Neural progenitor cell (in vitro differentiated cells): ENCODE results near the gene SLC47A2. TPM values are rescaled to one million over a fixed set of nuclear protein-coding genes. Genes with fewer than 3 reads are reported as not detected.

Experiments used
- DNase-seq: peaks from one replicate; pipeline ENCODE4 v3.0.0-alpha.2; 2016; ENCODE audit warnings: low spot score
- H2AFZ ChIP-seq: fragments of 200-600 bp; sonication (generic); replicated peaks from 2 replicates; pipeline ENCODE4 v1.6.1; 2016; ENCODE audit warnings: antibody characterized with exemption
- H3F3A ChIP-seq: fragments of 200-600 bp; sonication (generic); 2 replicates; pipeline ENCODE4 v1.6.1; 2016; ENCODE audit warnings: antibody characterized with exemption, low read depth
- H3K27ac ChIP-seq: fragments of 200-600 bp; sonication (generic); 2 replicates; pipeline ENCODE4 v1.5.1; 2016; ENCODE audit warnings: mild to moderate bottlenecking
- H3K27me3 ChIP-seq: fragments of 200-600 bp; sonication (generic); 2 replicates; pipeline ENCODE4 v1.6.1; 2016; ENCODE audit warnings: mild to moderate bottlenecking, moderate library complexity
- H3K36me3 ChIP-seq: fragments of 200-600 bp; sonication (generic); 2 replicates; pipeline ENCODE4 v1.5.1; 2016
- H3K4me1 ChIP-seq: fragments of 200-600 bp; sonication (generic); 2 replicates; pipeline ENCODE4 v1.6.1; 2016; ENCODE audit warnings: mixed run types
- H3K4me2 ChIP-seq: fragments of 200-600 bp; sonication (generic); 2 replicates; pipeline ENCODE4 v1.6.1; 2016
- H3K4me3 ChIP-seq: fragments of 200-600 bp; sonication (generic); 2 replicates; pipeline ENCODE4 v1.5.1; 2016
- H3K79me2 ChIP-seq: fragments of 200-600 bp; sonication (generic); 2 replicates; pipeline ENCODE4 v1.6.1; 2016; ENCODE audit warnings: low read depth
- H3K9ac ChIP-seq: fragments of 200-600 bp; sonication (generic); 2 replicates; pipeline ENCODE4 v1.6.1; 2016
- H3K9me3 ChIP-seq: fragments of 200-600 bp; sonication (generic); 2 replicates; pipeline ENCODE4 v1.5.1; 2016; ENCODE audit warnings: low read depth
- H4K20me1 ChIP-seq: fragments of 200-600 bp; sonication (generic); 2 replicates; pipeline ENCODE4 v1.6.1; 2016; ENCODE audit warnings: low read depth
- H3K27ac Mint-ChIP-seq: 3 replicates; pipeline ENCODE4 v1.8.0; 2021; ENCODE audit warnings: mixed read lengths
- H3K27me3 Mint-ChIP-seq: 2 replicates; pipeline ENCODE4 v1.8.0; 2022; ENCODE audit warnings: low read depth, mild to moderate bottlenecking, inconsistent platforms, moderate library complexity, mixed read lengths; ENCODE audit not compliant: insufficient read depth
- H3K36me3 Mint-ChIP-seq: 3 replicates; pipeline ENCODE4 v1.8.0; 2021; ENCODE audit warnings: mixed read lengths
- H3K4me1 Mint-ChIP-seq: 3 replicates; pipeline ENCODE4 v1.8.0; 2021; ENCODE audit warnings: mixed read lengths
- H3K4me3 Mint-ChIP-seq: 3 replicates; pipeline ENCODE4 v1.8.0; 2021; ENCODE audit warnings: mild to moderate bottlenecking, moderate library complexity, mixed read lengths
- H3K9me3 Mint-ChIP-seq: 3 replicates; pipeline ENCODE4 v1.8.0; 2020; ENCODE audit warnings: mixed read lengths
- CTCF ChIP-seq: fragments of 200-600 bp; sonication (generic); IDR thresholded peaks from 2 replicates; pipeline ENCODE4 v1.5.1; 2017; ENCODE audit warnings: antibody characterized with exemption, mild to moderate bottlenecking
- EZH2 ChIP-seq: fragments of 200-600 bp; sonication (generic); IDR thresholded peaks from 2 replicates; pipeline ENCODE4 v1.6.1; 2017; ENCODE audit warnings: antibody characterized with exemption, mild to moderate bottlenecking, moderate library complexity
- EZH2phosphoT487 ChIP-seq: fragments of 200-600 bp; sonication (generic); IDR thresholded peaks from 2 replicates; pipeline ENCODE4 v1.6.1; 2017; ENCODE audit warnings: antibody characterized with exemption
- total RNA-seq: library from RNA; depleted of rRNA; stranded (reverse); fragments of >200 nt; gene quantifications from 2 replicates; pipeline ENCODE4 v1.2.3, GENCODE V29; 2015; ENCODE audit warnings: low replicate concordance

The SLC47A2 gene
- total RNA-seq, 1 donor from 2014 or later, result 0.39 TPM

GRCh38 chr17:19648475-19649273 lies 67.7 kb downstream of the SLC47A2 start, which contains the start of gene ALDH3A2:
TSS of gene ALDH3A2 (plus strand) at chr17:19648751. CDS start at chr17:19648972, 221 bp downstream.
- H3K9me3 ChIP-seq, result no peaks in the 10 kb centered on the region
- H3K9ac ChIP-seq, result no peak within 1 kb of the TSS
- no peaks in the 10 kb centered on the region for H3K27me3 ChIP-seq
- peaks cover 4% of the 10 kb centered on the region for H4K20me1 ChIP-seq
- peak; percentile 36 for TF ChIP-seq CTCF
- TF ChIP-seq EZH2, result no peak
- TF ChIP-seq EZH2phosphoT487, result no peak
- peaks cover 46% of the 10 kb centered on the region for H3K79me2 ChIP-seq
- peak within 1 kb of the TSS; percentile 90 for H3K4me3 Mint-ChIP-seq
- DNase-seq, result peak; percentile 95
- H3K36me3 ChIP-seq, result peaks cover 15% of the 10 kb centered on the region
- peaks cover 4% of the 10 kb centered on the region for H3K9me3 Mint-ChIP-seq
- H3F3A ChIP-seq, result peaks cover 34% of the 10 kb centered on the region
- H3K27me3 Mint-ChIP-seq, result peaks cover 10% of the 10 kb centered on the region
- peak within 1 kb of the TSS; percentile 94 for H3K4me2 ChIP-seq
- peak within 1 kb of the TSS; percentile 96 for H3K27ac Mint-ChIP-seq
- peak within 1 kb of the TSS; percentile 10 for H3K27ac ChIP-seq
- H3K36me3 Mint-ChIP-seq, result peaks cover 23% of the 10 kb centered on the region
- H3K4me1 ChIP-seq, result peaks cover 26% of the 10 kb centered on the region
- peak within 1 kb of the TSS; percentile 79 for H3K4me3 ChIP-seq
- H2AFZ ChIP-seq, result peak within 1 kb of the TSS; percentile 65
- H3K4me1 Mint-ChIP-seq, result peaks cover 36% of the 10 kb centered on the region

GRCh38 chr17:19647697-19648474 lies 68.5 kb downstream of the SLC47A2 start:
- peaks cover 40% of the 10 kb centered on the region for H3K4me1 Mint-ChIP-seq
- peak overlapping the region; percentile 96 for H3K27ac Mint-ChIP-seq

More at GRCh38 chr17:19647697-19648474, 68.5 kb downstream of the SLC47A2 start:
- Mint-ChIP-seq H3K27me3 (peaks cover 9% of the 10 kb centered on the region), H3K9me3 (no peaks in the 10 kb centered on the region), H3K4me3 (peak overlapping the region; percentile 90), H3K36me3 (peaks cover 17% of the 10 kb centered on the region)
- H3K27ac ChIP-seq, result peak overlapping the region; percentile 10
- H3F3A ChIP-seq, result peaks cover 34% of the 10 kb centered on the region
- H3K27me3 ChIP-seq, result no peaks in the 10 kb centered on the region
- no peaks in the 10 kb centered on the region for H3K9me3 ChIP-seq
- H3K9ac ChIP-seq, result no peak overlapping the region
- H3K4me3 ChIP-seq, result peak overlapping the region; percentile 79
- TF ChIP-seq EZH2phosphoT487, result peak; percentile 11
- TF ChIP-seq CTCF, result no peak
- no peak for TF ChIP-seq EZH2
- peaks cover 7% of the 10 kb centered on the region for H3K36me3 ChIP-seq
- H3K79me2 ChIP-seq, result peaks cover 40% of the 10 kb centered on the region
- peak; percentile 82 for DNase-seq
- peaks cover 26% of the 10 kb centered on the region for H3K4me1 ChIP-seq
- H2AFZ ChIP-seq, result peak overlapping the region; percentile 65
- peak overlapping the region; percentile 94 for H3K4me2 ChIP-seq
- H4K20me1 ChIP-seq, result peaks cover 4% of the 10 kb centered on the region
